Endothelial cell (in vitro differentiated cells): ENCODE measurements around the gene TREML1. TPM values are rescaled to one million over a fixed set of nuclear protein-coding genes. Genes with fewer than 3 reads are reported as not detected.

Source experiments
- DNase-seq: peaks from one replicate; pipeline ENCODE4 v3.0.0; 2021; ENCODE audit warnings: low spot score
- H3K27ac Mint-ChIP-seq: one replicate; pipeline ENCODE4 v1.8.0; 2021; ENCODE audit warnings: mixed read lengths, inconsistent platforms; ENCODE audit not compliant: unreplicated experiment
- H3K27me3 Mint-ChIP-seq: one replicate; pipeline ENCODE4 v1.8.0; 2021; ENCODE audit warnings: mild to moderate bottlenecking, moderate library complexity, mixed read lengths, inconsistent platforms; ENCODE audit not compliant: unreplicated experiment
- H3K36me3 Mint-ChIP-seq: one replicate; pipeline ENCODE4 v1.8.0; 2021; ENCODE audit warnings: mild to moderate bottlenecking, low read depth, mixed read lengths, inconsistent platforms; ENCODE audit not compliant: unreplicated experiment
- H3K4me1 Mint-ChIP-seq: one replicate; pipeline ENCODE4 v1.8.0; 2021; ENCODE audit warnings: mild to moderate bottlenecking, mixed read lengths, inconsistent platforms; ENCODE audit not compliant: unreplicated experiment
- H3K4me3 Mint-ChIP-seq: one replicate; pipeline ENCODE4 v1.8.0; 2021; ENCODE audit warnings: mild to moderate bottlenecking, mixed read lengths, inconsistent platforms; ENCODE audit not compliant: unreplicated experiment
- H3K9me3 Mint-ChIP-seq: one replicate; pipeline ENCODE4 v1.8.0; 2021; ENCODE audit warnings: mixed read lengths, inconsistent platforms; ENCODE audit not compliant: unreplicated experiment
- total RNA-seq: library from RNA; stranded (reverse); fragmentation: NEBNext Ultra II Directional; extraction: Animal tissue kit (Norgen Biotek cat#: 25700); gene quantifications from one replicate; pipeline ENCODE4 v1.2.1, GENCODE V29; 2021; ENCODE audit not compliant: unreplicated experiment
- TF ChIP-seq, protein P1 (sequence below): fragments of 200-600 bp; sonication (generic); IDR thresholded peaks from one replicate; pipeline ENCODE4 v1.5.0; 2021; ENCODE audit warnings: antibody characterized with exemption; ENCODE audit not compliant: unreplicated experiment

The TREML1 gene
- total RNA-seq, 1 donor from 2014 or later = 2.3 TPM

DNA sequence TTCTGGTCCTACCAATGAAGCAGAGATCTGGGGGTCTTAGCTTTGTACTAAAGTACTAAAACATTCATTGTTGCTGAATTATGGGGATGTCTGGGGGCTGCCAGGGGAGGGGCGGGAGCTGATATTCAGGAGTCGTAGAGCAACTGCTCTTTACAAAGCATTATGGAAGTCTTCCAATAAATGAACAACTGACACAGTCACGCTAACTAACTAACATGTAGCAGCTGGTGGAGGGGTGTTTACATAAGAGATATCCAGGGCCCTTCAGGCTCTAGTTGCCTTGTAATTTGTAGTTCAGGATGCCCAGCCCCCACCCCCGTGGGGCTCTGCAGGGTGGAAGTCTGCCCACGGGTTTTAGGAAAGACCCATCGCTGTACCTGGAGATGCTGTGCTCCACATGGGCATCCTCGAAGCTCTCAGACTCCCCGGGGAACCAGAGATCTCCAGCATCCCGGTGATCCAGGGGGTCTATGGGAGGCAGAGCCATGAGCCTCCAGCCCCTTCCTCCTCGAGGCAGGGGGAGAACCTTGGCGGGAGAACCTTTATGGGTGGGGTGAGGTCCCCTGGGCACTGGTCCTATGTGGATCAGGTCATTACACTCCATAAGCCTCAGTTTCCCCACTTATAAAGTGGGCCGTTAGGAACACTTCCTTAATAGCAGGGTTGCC is 5.4 kb upstream of the TREML1 start:
- Mint-ChIP-seq H3K27ac (no peak overlapping the region), H3K36me3 (peaks cover 2% of the 10 kb centered on the region), H3K4me1 (peaks cover 3% of the 10 kb centered on the region), H3K4me3 (no peak overlapping the region), H3K9me3 (no peaks in the 10 kb centered on the region), H3K27me3 (peaks cover 11% of the 10 kb centered on the region)
- TF ChIP-seq, protein P1, sequence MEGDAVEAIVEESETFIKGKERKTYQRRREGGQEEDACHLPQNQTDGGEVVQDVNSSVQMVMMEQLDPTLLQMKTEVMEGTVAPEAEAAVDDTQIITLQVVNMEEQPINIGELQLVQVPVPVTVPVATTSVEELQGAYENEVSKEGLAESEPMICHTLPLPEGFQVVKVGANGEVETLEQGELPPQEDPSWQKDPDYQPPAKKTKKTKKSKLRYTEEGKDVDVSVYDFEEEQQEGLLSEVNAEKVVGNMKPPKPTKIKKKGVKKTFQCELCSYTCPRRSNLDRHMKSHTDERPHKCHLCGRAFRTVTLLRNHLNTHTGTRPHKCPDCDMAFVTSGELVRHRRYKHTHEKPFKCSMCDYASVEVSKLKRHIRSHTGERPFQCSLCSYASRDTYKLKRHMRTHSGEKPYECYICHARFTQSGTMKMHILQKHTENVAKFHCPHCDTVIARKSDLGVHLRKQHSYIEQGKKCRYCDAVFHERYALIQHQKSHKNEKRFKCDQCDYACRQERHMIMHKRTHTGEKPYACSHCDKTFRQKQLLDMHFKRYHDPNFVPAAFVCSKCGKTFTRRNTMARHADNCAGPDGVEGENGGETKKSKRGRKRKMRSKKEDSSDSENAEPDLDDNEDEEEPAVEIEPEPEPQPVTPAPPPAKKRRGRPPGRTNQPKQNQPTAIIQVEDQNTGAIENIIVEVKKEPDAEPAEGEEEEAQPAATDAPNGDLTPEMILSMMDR = no peak
- no peak for DNase-seq

DNA sequence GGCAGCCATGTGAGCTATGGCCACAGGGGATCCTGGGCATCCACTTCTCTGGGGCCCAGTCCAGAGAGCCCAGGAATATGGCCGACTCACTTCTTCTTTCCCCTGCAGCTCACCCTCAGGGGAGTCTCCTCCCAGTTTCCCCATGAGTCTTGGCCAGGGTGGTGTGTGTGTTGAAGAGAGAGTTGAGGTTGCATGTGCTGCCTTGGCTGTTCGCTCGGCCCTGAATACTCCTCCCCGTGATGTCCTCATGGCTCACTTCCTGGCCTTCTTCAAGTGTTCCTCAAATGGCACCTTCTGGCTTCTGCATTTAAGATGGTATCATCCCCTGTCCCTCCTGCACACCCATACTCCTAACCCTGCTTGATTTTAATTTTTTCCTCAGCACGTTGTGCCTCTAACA is 3.2 kb upstream of the TREML1 start:
- H3K36me3 Mint-ChIP-seq = peaks cover 2% of the 10 kb centered on the region
- peaks cover 10% of the 10 kb centered on the region for H3K4me1 Mint-ChIP-seq
- no peak overlapping the region for H3K4me3 Mint-ChIP-seq
- no peaks in the 10 kb centered on the region for H3K9me3 Mint-ChIP-seq
- TF ChIP-seq, protein P1 = no peak
- no peak overlapping the region for H3K27ac Mint-ChIP-seq
- DNase-seq = no peak
- peaks cover 4% of the 10 kb centered on the region for H3K27me3 Mint-ChIP-seq

DNA sequence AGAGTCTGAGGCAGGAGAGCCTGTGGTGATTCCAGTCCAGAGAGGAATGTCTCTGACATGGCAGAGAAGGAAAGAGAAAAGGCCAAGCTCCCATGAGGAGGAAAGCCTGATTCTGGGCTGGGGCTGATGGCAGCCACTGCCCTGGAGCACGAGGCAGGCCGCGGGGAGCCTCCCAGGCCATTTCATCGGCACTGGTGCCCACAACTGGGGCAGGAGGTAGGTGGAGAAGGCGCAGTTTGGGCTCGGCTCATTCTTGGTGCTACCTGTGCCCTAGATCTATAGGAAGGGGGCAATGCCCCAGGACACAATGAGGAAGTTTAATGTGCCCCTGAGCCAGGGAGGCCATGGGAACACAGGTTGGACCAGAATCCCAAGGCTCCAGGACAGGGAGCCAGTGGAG is 2.6 kb upstream of the TREML1 start:
- no peak for DNase-seq
- peaks cover 4% of the 10 kb centered on the region for H3K27me3 Mint-ChIP-seq
- peaks cover 2% of the 10 kb centered on the region for H3K36me3 Mint-ChIP-seq
- no peak overlapping the region for H3K4me3 Mint-ChIP-seq
- no peak overlapping the region for H3K27ac Mint-ChIP-seq
- H3K4me1 Mint-ChIP-seq = peaks cover 10% of the 10 kb centered on the region
- no peaks in the 10 kb centered on the region for H3K9me3 Mint-ChIP-seq
- TF ChIP-seq, protein P1 = no peak

DNA sequence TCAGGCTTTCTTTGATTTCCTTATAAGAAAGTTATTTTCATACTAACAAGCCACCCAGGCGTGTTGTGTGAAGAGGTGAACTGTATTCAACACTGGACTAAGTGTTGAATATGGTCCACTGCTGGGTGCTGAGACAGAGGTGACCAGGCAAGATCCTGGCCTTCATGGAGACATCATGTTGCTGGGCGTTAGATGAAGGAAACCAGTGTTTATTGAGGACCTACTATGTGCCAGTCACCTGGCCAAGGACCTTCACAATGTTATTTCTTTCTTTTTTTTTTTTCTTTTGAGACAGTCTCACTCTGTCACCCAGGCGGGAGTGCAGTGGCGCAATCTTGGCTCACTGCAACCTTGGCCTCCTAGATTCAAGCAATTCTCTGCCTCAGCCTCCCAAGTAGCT is 1.9 kb upstream of the TREML1 start:
- no peaks in the 10 kb centered on the region for H3K9me3 Mint-ChIP-seq
- TF ChIP-seq, protein P1 = no peak
- H3K4me1 Mint-ChIP-seq = peaks cover 17% of the 10 kb centered on the region
- peaks cover 2% of the 10 kb centered on the region for H3K36me3 Mint-ChIP-seq
- H3K27ac Mint-ChIP-seq = no peak overlapping the region
- H3K27me3 Mint-ChIP-seq = peaks cover 7% of the 10 kb centered on the region
- DNase-seq = no peak
- H3K4me3 Mint-ChIP-seq = no peak overlapping the region

DNA sequence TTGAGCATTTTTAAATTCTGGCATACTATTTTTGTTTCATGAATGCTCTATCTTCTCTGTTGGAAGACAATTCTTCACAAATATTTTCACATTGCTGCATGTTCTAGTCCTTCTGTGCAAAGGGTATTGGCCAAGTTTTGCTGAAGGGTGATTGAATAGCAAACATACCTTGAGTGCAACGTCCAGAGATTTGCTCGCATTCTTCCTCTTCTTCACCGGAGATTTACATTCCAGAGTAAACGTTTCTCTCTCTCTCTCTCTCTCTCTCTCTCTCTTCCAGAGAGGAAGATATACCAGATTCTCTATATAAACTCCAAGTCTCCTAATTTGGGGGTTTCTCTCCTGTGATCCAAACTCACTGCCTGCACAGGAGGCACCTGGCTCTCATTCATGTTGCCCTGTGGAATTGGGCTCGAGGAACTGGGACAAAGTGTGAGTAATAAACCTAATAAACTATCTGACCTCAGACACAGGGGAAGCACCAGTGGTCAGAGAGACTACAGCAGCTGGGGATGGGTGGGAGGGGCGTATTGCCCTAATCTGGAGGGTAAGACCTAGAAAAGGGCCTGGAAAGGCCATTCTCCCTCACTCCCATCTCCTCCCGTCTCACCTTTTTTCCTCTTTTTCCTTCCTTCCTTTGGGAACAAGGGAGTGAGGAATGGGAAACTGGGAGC is 1.1 kb upstream of the TREML1 start:
- no peaks in the 10 kb centered on the region for H3K9me3 Mint-ChIP-seq
- H3K27ac Mint-ChIP-seq = no peak overlapping the region
- peaks cover 17% of the 10 kb centered on the region for H3K4me1 Mint-ChIP-seq
- DNase-seq = no peak
- TF ChIP-seq, protein P1 = no peak
- peaks cover 2% of the 10 kb centered on the region for H3K36me3 Mint-ChIP-seq
- no peak overlapping the region for H3K4me3 Mint-ChIP-seq
- H3K27me3 Mint-ChIP-seq = peaks cover 9% of the 10 kb centered on the region
